Epithelial cell of proximal tubule (primary cell): ENCODE results near the gene TANC1. TPM values are rescaled to one million over a fixed set of nuclear protein-coding genes. Genes with fewer than 3 reads are reported as not detected.

Experiments
- DNase-seq: peaks from one replicate; pipeline ENCODE4 v3.0.0-alpha.2; 2011; ENCODE audit warnings: low read depth
- H3K4me3 ChIP-seq: 2 replicates; pipeline ENCODE4 v1.5.1; 2011; ENCODE audit warnings: low read depth, mild to moderate bottlenecking, low read length
- total RNA-seq: library from RNA; depleted of rRNA; stranded (reverse); fragments of >200 nt; gene quantifications from 2 replicates; pipeline ENCODE4 v1.2.3, GENCODE V29; 2015
- TF ChIP-seq, protein P1 (sequence below): conservative IDR thresholded peaks from 2 replicates; pipeline ENCODE4 v1.5.1; 2012; ENCODE audit warnings: low read depth, mild to moderate bottlenecking, low read length

TANC1 gene
- total RNA-seq, 1 donor from 2014 or later = 14.3 TPM

DNA sequence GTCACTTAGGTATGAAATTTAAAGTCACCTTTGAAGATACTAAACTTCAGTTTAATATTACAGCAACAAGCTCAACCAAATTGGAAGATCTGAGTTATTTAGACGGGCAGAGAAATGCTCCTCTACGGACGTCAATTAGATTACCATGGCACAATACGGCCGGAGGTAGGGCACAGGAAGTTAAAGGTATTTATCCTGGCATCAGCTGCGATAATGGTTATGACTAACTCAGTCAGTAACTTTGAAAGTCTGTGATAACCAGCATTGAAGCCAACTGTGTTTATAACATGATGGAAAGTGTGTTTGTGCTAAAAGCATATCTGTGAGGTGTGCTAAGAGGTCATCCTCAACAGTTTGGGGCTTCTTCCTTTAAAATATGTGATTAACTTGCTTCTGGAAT is 200.7 kb downstream of the TANC1 start:
- DNase-seq = no peak
- H3K4me3 ChIP-seq = no peak overlapping the region
- TF ChIP-seq, protein P1, sequence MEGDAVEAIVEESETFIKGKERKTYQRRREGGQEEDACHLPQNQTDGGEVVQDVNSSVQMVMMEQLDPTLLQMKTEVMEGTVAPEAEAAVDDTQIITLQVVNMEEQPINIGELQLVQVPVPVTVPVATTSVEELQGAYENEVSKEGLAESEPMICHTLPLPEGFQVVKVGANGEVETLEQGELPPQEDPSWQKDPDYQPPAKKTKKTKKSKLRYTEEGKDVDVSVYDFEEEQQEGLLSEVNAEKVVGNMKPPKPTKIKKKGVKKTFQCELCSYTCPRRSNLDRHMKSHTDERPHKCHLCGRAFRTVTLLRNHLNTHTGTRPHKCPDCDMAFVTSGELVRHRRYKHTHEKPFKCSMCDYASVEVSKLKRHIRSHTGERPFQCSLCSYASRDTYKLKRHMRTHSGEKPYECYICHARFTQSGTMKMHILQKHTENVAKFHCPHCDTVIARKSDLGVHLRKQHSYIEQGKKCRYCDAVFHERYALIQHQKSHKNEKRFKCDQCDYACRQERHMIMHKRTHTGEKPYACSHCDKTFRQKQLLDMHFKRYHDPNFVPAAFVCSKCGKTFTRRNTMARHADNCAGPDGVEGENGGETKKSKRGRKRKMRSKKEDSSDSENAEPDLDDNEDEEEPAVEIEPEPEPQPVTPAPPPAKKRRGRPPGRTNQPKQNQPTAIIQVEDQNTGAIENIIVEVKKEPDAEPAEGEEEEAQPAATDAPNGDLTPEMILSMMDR = no peak

DNA sequence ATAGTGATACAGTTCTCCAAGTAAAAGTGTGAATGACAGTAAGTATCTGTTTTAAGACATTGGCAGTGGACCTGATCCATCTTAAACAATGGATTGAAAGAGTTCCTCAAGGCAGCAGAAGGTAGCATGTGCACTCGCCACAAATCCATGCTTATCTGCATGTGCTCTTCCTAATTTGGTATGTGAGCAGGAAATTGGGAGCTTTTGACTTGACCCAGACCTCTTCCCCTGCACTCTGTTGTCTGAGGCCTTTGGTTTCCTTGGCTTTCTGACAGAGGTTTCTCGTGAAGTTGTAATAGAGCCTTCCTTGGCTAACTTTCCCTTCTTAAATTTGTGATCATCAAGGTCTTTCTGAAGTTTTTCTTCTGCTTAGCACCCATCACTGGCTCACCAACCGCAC is 204.0 kb downstream of the TANC1 start:
- no peak for DNase-seq
- TF ChIP-seq, protein P1 = no peak
- no peak overlapping the region for H3K4me3 ChIP-seq

DNA sequence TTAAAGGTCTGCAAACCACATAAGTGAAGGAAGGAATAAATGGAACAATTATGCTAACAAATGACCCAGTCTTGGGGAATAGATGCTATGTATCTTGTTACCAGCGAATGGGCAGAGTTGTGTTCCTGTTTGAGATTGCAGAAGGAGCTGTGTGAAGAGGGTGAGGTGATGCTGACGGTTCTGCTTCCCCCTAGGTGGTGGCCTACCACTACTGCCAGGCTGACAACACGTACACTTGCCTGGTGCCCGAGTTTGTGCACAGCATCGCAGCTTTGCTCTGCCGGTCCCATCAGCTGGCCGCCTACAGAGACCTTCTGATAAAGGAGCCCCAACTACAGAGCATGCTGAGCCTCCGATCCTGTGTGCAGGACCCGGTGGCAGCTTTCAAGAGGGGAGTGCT is 206.3 kb downstream of the TANC1 start:
- H3K4me3 ChIP-seq = no peak overlapping the region
- no peak for DNase-seq
- TF ChIP-seq, protein P1 = no peak

DNA sequence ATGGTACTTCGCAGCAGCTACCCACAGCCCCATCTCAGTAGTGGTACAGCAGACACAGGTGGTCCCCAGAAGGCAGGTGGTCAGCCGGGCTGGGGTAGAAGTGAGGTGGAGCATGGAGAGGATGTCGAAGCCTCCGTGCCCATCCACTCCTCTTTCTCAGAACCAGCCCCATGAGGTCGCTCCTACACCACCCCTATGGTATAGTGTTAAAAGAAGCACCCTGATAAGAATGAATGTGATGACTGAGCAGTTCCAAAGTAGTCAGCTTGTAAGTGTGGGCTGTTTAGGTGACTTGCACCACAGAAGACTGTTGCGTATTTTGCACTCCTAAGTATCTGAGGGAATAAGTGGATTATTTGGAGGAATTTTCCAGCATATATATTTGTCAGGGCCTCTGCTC is 206.7 kb downstream of the TANC1 start:
- no peak for DNase-seq
- H3K4me3 ChIP-seq = no peak overlapping the region
- TF ChIP-seq, protein P1 = no peak

DNA sequence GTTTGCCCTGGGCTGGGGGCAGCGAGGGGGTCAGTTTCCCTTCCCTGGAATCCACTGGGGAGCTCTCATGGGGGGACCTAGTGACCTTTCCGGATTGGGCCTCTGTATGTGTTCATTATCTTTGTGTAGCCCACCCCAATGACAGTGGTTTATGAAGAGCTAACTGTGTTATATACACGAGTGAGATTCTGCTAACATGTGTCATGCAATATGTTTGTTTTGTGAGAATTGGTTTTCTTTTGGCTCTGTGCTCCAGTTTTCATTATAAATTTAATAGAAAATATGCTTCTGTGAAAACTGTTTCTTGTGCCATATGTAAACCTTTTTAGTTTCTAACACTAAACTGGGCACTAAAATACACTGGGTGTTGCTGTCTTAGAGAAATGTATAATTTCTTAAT is 207.5 kb downstream of the TANC1 start:
- TF ChIP-seq, protein P1 = no peak
- no peak for DNase-seq
- H3K4me3 ChIP-seq = no peak overlapping the region

DNA sequence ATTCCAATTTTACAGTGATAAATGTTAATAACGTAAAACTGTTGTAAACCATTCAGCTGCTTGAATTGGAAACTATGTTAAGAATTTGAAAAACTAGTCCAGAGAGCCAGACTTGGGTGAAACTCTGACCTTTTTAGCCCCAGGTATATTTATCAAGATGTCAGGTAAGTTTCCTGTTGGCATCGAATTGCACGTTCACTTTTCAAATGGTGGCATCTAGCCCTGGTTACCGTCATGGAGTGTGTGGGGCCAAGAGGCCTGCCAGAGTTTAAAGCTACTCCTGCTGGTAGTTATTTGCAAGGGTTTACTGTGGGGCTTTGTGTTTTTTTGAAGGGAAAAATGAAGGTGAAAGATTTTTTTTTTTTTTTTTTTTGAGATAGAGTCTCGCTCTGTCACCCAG is 208.1 kb downstream of the TANC1 start:
- no peak for DNase-seq
- TF ChIP-seq, protein P1 = no peak
- H3K4me3 ChIP-seq = no peak overlapping the region

DNA sequence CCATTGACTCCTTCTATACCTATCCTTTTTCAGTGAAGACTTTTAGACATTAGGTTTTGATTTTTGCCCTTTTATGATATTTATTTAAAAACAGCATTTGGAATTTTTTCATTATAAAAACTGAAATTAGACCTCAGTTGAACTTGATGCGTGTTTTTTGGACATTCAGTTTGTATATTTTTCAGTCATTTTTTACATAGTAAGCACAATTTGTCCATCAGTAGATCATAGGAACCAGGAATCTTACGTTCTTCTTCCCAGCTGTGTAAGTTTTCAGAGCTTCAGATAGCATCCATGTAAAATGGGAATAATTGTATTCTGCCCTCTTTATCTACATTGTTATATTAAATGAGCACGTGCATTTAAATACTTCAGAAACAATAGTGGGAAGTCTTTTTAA is 208.9 kb downstream of the TANC1 start:
- TF ChIP-seq, protein P1 = no peak
- no peak for DNase-seq
- H3K4me3 ChIP-seq = no peak overlapping the region
